ENCODE data around the gene RNF152.

The RNF152 gene

DNA sequence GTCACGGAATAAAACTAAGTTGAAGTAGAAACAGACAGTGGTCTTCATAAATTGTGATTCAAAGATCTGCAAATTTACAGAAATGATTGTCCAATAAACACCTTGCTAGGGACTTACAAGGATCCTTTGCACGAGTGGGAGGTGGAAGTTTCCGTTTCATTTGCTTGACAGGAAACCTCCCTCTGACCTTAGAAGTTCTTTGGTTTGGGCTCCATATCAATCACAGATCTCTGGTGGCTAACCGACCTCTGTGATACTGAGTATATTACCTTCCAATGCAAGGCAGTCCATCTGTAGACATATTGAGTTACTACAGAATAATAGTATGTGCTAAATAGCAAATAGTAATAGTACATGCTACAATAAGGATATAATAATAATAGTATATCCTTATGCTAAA lies 33.7 kb upstream of the RNF152 start:
- H3K4me3 ChIP-seq (ENCODE audit: low read length): no peak overlapping the region
- no peak for DNase-seq (ENCODE audit: low read depth)
- TF ChIP-seq, protein P1, sequence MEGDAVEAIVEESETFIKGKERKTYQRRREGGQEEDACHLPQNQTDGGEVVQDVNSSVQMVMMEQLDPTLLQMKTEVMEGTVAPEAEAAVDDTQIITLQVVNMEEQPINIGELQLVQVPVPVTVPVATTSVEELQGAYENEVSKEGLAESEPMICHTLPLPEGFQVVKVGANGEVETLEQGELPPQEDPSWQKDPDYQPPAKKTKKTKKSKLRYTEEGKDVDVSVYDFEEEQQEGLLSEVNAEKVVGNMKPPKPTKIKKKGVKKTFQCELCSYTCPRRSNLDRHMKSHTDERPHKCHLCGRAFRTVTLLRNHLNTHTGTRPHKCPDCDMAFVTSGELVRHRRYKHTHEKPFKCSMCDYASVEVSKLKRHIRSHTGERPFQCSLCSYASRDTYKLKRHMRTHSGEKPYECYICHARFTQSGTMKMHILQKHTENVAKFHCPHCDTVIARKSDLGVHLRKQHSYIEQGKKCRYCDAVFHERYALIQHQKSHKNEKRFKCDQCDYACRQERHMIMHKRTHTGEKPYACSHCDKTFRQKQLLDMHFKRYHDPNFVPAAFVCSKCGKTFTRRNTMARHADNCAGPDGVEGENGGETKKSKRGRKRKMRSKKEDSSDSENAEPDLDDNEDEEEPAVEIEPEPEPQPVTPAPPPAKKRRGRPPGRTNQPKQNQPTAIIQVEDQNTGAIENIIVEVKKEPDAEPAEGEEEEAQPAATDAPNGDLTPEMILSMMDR (conservative IDR thresholded peaks at IDR 0.05; ENCODE audit: low read depth, low read length): no peak

DNA sequence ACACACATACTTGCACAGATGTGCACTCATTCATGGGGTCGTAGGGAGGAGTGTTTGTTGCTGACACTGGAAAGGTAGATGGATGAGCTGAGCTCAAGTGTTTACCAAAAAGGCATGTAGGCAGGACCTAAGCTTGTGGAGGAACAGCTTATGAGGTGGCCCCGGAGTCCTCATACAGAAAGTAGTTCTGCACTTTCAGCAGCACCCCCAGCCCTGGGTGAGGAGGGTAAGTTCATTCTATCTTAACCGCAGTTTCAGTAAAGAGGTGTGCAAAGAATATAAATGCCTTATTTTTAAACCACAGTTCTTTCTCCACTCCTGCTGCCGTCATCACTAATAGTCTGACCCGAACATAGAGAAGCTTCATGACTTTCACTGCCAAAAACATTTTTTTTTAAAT lies 31.7 kb upstream of the RNF152 start:
- DNase-seq (ENCODE audit: low read depth): no peak

DNA sequence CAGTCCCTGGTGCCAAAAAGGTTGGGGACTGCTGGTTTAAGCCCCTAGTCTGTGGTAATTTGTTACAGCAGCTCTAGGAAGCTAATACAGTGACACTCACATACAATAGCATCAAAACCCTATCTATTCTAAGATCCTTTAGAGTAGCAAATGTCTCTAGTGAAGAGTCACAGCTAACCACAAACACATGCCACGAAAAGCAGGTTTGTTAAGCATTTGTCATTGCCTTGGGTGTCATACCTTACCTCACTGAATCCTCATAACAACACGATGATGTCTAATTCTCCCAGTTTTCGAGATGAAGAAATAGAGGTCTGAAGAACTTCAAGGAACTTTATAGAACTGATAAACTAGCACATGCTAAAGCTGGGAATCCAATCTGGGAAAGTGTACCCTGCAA lies 29.6 kb upstream of the RNF152 start:
- TF ChIP-seq, protein P1 (conservative IDR thresholded peaks at IDR 0.05; ENCODE audit: low read depth, low read length): no peak
- DNase-seq (ENCODE audit: low read depth): no peak

More for the DNA sequence above, 31.7 kb upstream of the RNF152 start:
- TF ChIP-seq, protein P1 (conservative IDR thresholded peaks at IDR 0.05; ENCODE audit: low read depth, low read length): no peak
- H3K4me3 ChIP-seq (ENCODE audit: low read length): no peak overlapping the region

DNA sequence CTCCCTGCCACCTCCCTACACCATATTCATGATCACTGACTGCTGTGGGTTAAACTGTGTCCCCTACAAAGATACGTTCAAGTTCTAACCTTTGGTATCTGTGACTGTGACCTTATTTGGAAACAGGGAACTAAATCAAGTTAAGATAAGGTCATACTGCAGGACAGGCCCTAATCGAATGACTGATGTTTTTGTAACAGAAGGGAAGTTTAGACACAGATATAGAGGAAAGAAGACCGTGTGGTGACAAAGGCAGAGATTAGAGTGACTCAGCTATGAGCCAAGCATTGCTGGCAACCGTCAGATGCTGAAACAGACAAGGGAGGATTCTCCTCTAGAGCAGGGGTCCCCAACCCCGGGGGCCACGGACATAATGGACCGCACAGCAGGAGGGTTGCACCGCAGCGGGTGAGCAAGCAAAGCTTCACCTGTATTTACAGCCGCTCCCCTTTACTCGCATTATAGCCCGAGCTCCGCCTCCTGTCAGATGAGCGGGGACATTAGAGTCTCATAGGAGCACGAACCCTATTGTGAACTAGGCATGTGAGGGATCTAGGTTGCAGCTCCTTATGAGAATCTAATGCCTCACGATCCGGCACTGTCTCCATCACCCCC lies 28.9 kb upstream of the RNF152 start:
- no peak for DNase-seq (ENCODE audit: low read depth)
- TF ChIP-seq, protein P1 (conservative IDR thresholded peaks at IDR 0.05; ENCODE audit: low read depth, low read length): no peak
- no peak overlapping the region for H3K4me3 ChIP-seq (ENCODE audit: low read length)

More for the DNA sequence above, 29.6 kb upstream of the RNF152 start:
- no peak overlapping the region for H3K4me3 ChIP-seq (ENCODE audit: low read length)

DNA sequence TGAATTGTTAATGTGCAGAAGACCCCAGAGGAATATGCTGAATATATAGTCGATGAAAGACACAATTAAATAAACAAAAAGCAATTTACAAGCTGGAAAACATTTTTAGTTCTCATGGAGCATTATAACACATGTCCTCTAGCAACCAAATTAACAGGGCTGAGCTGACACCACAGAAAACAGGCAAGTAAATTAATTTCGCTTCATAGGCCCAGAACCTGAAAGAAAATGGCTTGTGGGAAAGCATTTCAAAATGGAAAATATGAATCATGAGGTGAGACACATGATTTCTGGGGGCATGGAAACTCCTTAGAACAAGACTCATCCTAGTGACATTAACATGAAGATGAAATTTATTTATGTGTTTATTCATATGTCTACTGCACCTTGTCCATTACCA lies 25.0 kb upstream of the RNF152 start:
- DNase-seq (ENCODE audit: low read depth): no peak
- H3K4me3 ChIP-seq (ENCODE audit: low read length): no peak overlapping the region
- TF ChIP-seq, protein P1 (conservative IDR thresholded peaks at IDR 0.05; ENCODE audit: low read depth, low read length): no peak

DNA sequence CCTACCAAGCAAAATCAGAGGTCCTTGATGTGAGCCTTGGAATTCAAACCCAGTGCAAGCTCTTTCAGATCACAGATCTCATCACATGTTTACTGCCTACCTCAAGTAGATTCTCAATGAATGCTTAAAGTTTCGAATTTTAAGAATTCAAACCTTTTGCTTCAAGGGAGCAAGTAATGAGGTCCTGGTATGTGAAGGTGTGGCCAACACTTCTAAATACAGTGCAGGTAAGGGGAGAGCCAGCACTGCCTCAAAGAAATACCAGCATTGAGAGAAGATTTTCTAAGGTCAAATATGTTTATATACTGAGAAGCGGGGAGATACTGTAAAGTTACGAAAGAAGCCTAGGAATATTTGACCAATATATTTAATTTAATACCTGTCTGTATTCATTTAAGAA lies 19.7 kb upstream of the RNF152 start:
- H3K4me3 ChIP-seq (ENCODE audit: low read length): no peak overlapping the region
- TF ChIP-seq, protein P1 (conservative IDR thresholded peaks at IDR 0.05; ENCODE audit: low read depth, low read length): no peak
- DNase-seq (ENCODE audit: low read depth): no peak

DNA sequence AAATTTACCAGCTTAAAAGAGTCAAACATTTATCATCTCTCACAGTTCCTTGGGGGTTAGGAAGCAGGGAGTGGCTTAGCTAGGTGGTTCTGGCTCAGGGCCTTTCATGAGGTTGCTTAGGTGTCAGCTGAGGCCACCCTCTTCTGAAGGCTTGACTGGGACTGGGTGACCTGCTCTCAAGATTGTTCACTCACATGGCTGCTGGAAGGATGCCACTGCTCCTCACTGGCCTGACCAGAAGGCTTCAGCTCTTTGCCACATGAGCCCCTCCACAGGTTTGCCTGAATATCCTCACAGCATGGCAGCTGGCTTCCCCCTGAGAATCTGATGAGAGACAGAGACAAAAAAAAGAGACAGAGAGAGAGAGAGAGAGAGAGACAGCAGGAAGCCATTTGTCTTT lies 17.3 kb upstream of the RNF152 start:
- no peak for DNase-seq (ENCODE audit: low read depth)
- TF ChIP-seq, protein P1 (conservative IDR thresholded peaks at IDR 0.05; ENCODE audit: low read depth, low read length): no peak
- no peak overlapping the region for H3K4me3 ChIP-seq (ENCODE audit: low read length)
